GM23338 (cell line): Measurements from ENCODE around the gene BACH1. TPM values are rescaled to one million over a fixed set of nuclear protein-coding genes. Genes with fewer than 3 reads are reported as not detected.

Experiments
- ATAC-seq: fragments of 200-7000 bp; cut with Tn5 transposase; 3 replicates; pipeline ENCODE4 v1.9.1; 2020
- DNase-seq: peaks from one replicate; pipeline ENCODE4 v3.0.0-alpha.2; 2015; ENCODE audit warnings: low spot score
- H2AFZ ChIP-seq: fragments of 200-600 bp; sonication (generic); 2 replicates; pipeline ENCODE4 v1.8.0; 2016; ENCODE audit warnings: antibody characterized with exemption, mild to moderate bottlenecking, moderate library complexity
- H3F3A ChIP-seq: fragments of 200-600 bp; sonication (generic); replicated peaks from 2 replicates; pipeline ENCODE4 v1.8.0; 2017; ENCODE audit warnings: antibody characterized with exemption, mixed run types, low read depth
- H3K27ac ChIP-seq: fragments of 200-600 bp; sonication (generic); 2 replicates; pipeline ENCODE4 v1.6.1; 2016; ENCODE audit warnings: low read depth
- H3K27me3 ChIP-seq: fragments of 200-600 bp; sonication (generic); 2 replicates; pipeline ENCODE4 v1.8.0; 2016; ENCODE audit warnings: mild to moderate bottlenecking, mixed run types, moderate library complexity; ENCODE audit not compliant: insufficient read depth
- H3K36me3 ChIP-seq: fragments of 200-600 bp; sonication (generic); 2 replicates; pipeline ENCODE4 v1.8.0; 2016; ENCODE audit warnings: mild to moderate bottlenecking; ENCODE audit not compliant: insufficient read depth
- H3K4me1 ChIP-seq: fragments of 200-600 bp; sonication (generic); 2 replicates; pipeline ENCODE4 v1.8.0; 2016; ENCODE audit warnings: mild to moderate bottlenecking, moderate library complexity; ENCODE audit not compliant: insufficient read depth
- H3K4me2 ChIP-seq: fragments of 200-600 bp; sonication (generic); 2 replicates; pipeline ENCODE4 v1.7.1; 2017; ENCODE audit warnings: mixed run types
- H3K4me3 ChIP-seq: fragments of 200-600 bp; sonication (generic); 2 replicates; pipeline ENCODE4 v1.6.1; 2016; ENCODE audit warnings: mixed run types
- H3K79me2 ChIP-seq: fragments of 200-600 bp; sonication (generic); replicated peaks from 2 replicates; pipeline ENCODE4 v1.8.0; 2017; ENCODE audit warnings: mild to moderate bottlenecking; ENCODE audit not compliant: insufficient read depth
- H3K9me2 ChIP-seq: fragments of 200-600 bp; sonication (generic); 2 replicates; pipeline ENCODE4 v1.8.0; 2017; ENCODE audit not compliant: insufficient read depth
- H4K20me1 ChIP-seq: fragments of 200-600 bp; sonication (generic); replicated peaks from 2 replicates; pipeline ENCODE4 v1.8.0; 2017; ENCODE audit warnings: mild to moderate bottlenecking; ENCODE audit not compliant: insufficient read depth
- H3K27ac Mint-ChIP-seq: 2 replicates; pipeline ENCODE4 v1.8.0; 2020; ENCODE audit warnings: inconsistent platforms, mild to moderate bottlenecking, moderate library complexity, mixed read lengths
- H3K27me3 Mint-ChIP-seq: 3 replicates; pipeline ENCODE4 v1.8.0; 2022; ENCODE audit warnings: low read depth, mild to moderate bottlenecking, moderate library complexity, mixed read lengths, inconsistent platforms; ENCODE audit not compliant: insufficient read depth, poor library complexity
- H3K36me3 Mint-ChIP-seq: 3 replicates; pipeline ENCODE4 v1.8.0; 2021; ENCODE audit warnings: low read depth, mild to moderate bottlenecking, inconsistent platforms, moderate library complexity, mixed read lengths
- H3K4me1 Mint-ChIP-seq: 3 replicates; pipeline ENCODE4 v1.8.0; 2020; ENCODE audit warnings: mild to moderate bottlenecking, inconsistent platforms, mixed read lengths
- H3K4me3 Mint-ChIP-seq: 3 replicates; pipeline ENCODE4 v1.8.0; 2021; ENCODE audit warnings: moderate library complexity, mild to moderate bottlenecking, inconsistent platforms, mixed read lengths
- H3K9me3 Mint-ChIP-seq: 3 replicates; pipeline ENCODE4 v1.8.0; 2020; ENCODE audit warnings: moderate library complexity, mild to moderate bottlenecking, inconsistent platforms, mixed read lengths
- CREB1 ChIP-seq: fragments of 250-450 bp; sonication (Bioruptor Pico); IDR thresholded peaks from 2 replicates; pipeline ENCODE4 v1.5.0; 2020; ENCODE audit warnings: low read depth, mild to moderate bottlenecking, moderate library complexity
- CTCF ChIP-seq, 2 experiments: fragments of 200-600 bp in 1 of 2; sonication (generic) in 1 of 2; conservative IDR thresholded peaks; 2 replicates each; pipeline versions ENCODE4 v1.5.1 to v1.6.1; 2016 to 2017; ENCODE audit warnings: antibody characterized with exemption in 2 of 2, low read depth in 2 of 2, mild to moderate bottlenecking in 2 of 2, moderate library complexity in 1 of 2
- ETS1 ChIP-seq: IDR thresholded peaks from 2 replicates; pipeline ENCODE4 v1.6.1; 2016; ENCODE audit warnings: antibody characterized with exemption
- EZH2 ChIP-seq: fragments of 200-600 bp; sonication (generic); IDR thresholded peaks from one replicate; pipeline ENCODE4 v1.8.0; 2017; ENCODE audit warnings: antibody characterized with exemption, mild to moderate bottlenecking, low read depth; ENCODE audit not compliant: unreplicated experiment
- EZH2phosphoT487 ChIP-seq: fragments of 200-600 bp; sonication (generic); IDR thresholded peaks from one replicate; pipeline ENCODE4 v1.8.1; 2018; ENCODE audit warnings: antibody characterized with exemption; ENCODE audit not compliant: unreplicated experiment
- JUNB ChIP-seq: IDR thresholded peaks from one replicate; pipeline ENCODE4 v1.6.1; 2016; ENCODE audit warnings: antibody characterized with exemption; ENCODE audit not compliant: unreplicated experiment
- NANOG ChIP-seq: IDR thresholded peaks from 2 replicates; pipeline ENCODE4 v1.6.1; 2016; ENCODE audit warnings: antibody characterized with exemption, borderline replicate concordance
- POLR2AphosphoS5 ChIP-seq: IDR thresholded peaks from 2 replicates; pipeline ENCODE4 v1.6.1; 2016; ENCODE audit warnings: antibody characterized with exemption, low read depth
- REST ChIP-seq: IDR thresholded peaks from one replicate; pipeline ENCODE4 v1.6.1; 2018; ENCODE audit warnings: antibody characterized with exemption; ENCODE audit not compliant: unreplicated experiment
- STAT1 ChIP-seq: IDR thresholded peaks from one replicate; pipeline ENCODE4 v1.6.1; 2016; ENCODE audit warnings: antibody characterized with exemption; ENCODE audit not compliant: unreplicated experiment
- ZNF114 ChIP-seq: fragments of 250-450 bp; sonication (Bioruptor Pico); IDR thresholded peaks from 2 replicates; pipeline ENCODE4 v1.5.0; 2020; ENCODE audit warnings: mild to moderate bottlenecking, moderate library complexity
- ZNF331 ChIP-seq: fragments of 250-450 bp; sonication (Bioruptor Pico); IDR thresholded peaks from 2 replicates; pipeline ENCODE4 v1.5.0; 2020; ENCODE audit warnings: low read depth, mild to moderate bottlenecking, moderate library complexity
- polyA plus RNA-seq: library from polyadenylated mRNA; unstranded; fragments of >200 nt; fragmentation: Nextera tagmentation; extraction: Ambion mirVana; gene quantifications from 2 replicates; pipeline ENCODE4 v1.2.1, GENCODE V29; 2016
- total RNA-seq: library from RNA; depleted of rRNA; stranded (reverse); fragments of >200 nt; shearing (Covaris generic); gene quantifications from 2 replicates; pipeline ENCODE4 v1.2.3, GENCODE V29; 2014

The BACH1 gene
- total and polyA plus RNA-seq, 2 experiments from 2014 or later: 18.9 to 41.2 TPM

GRCh38 chr21:29378832-29379231 lies 80.1 kb downstream of the BACH1 start (continued):
- TF ChIP-seq EZH2 (no peak), ZNF114 (CRISPR knock-in tag) (no peak), REST (no peak), STAT1 (no peak), ZNF331 (CRISPR knock-in tag) (no peak), JUNB (no peak)

GRCh38 chr21:29379517-29380054 lies 80.9 kb downstream of the BACH1 start:
- Histone ChIP-seq H3K4me1 (no peaks in the 10 kb centered on the region), H3K27ac (no peak overlapping the region), H3K79me2 (no peaks in the 10 kb centered on the region), H3F3A (no peaks in the 10 kb centered on the region), H3K36me3 (no peaks in the 10 kb centered on the region), H2AFZ (no peak overlapping the region), H4K20me1 (no peaks in the 10 kb centered on the region; the same call in 1 of the 2 replicates), H3K27me3 (no peaks in the 10 kb centered on the region), H3K9me2 (no peaks in the 10 kb centered on the region), H3K4me2 (no peak overlapping the region), H3K4me3 (no peak overlapping the region)
- H3K4me3 Mint-ChIP-seq: no peak overlapping the region
- DNase-seq (no peak), ATAC-seq (no peak)
- H3K27ac Mint-ChIP-seq: no peak overlapping the region
- TF ChIP-seq REST (no peak), CTCF (conservative IDR thresholded peaks at IDR 0.05; ENCODE audit: low read depth in 2 of 2) (no peak), STAT1 (no peak), EZH2phosphoT487 (no peak), ZNF114 (CRISPR knock-in tag) (no peak), ETS1 (no peak), EZH2 (no peak), CREB1 (CRISPR knock-in tag) (no peak), POLR2AphosphoS5 (no peak), NANOG (no peak), JUNB (no peak)
- H3K36me3 Mint-ChIP-seq: no peaks in the 10 kb centered on the region
- H3K4me1 Mint-ChIP-seq: peaks cover 6% of the 10 kb centered on the region
- H3K9me3 Mint-ChIP-seq: no peaks in the 10 kb centered on the region
- H3K27me3 Mint-ChIP-seq: no peaks in the 10 kb centered on the region
